SK-MEL-5 (cell line): ENCODE data around the gene ITGA5. TPM values are rescaled to one million over a fixed set of nuclear protein-coding genes. Genes with fewer than 3 reads are reported as not detected.
"Not testable (repeated sequence)": the region's sequence is repeated elsewhere in the genome, so short reads cannot be mapped to it uniquely, and the experiment has no call there.

Source experiments
- DNase-seq: peaks from one replicate; pipeline ENCODE4 v3.0.0-alpha.2; 2016; ENCODE audit warnings: low read depth, low spot score
- in situ Hi-C: cut with HindIII; loops from 2 replicates; pipeline ENCODE4 v1.10.0; 2016; ENCODE audit warnings: low sequenced_read_pairs, high pct_unique_total_duplicates, low pct_unique_long_range_greater_than_20kb
- total RNA-seq: library from RNA; depleted of rRNA; stranded (reverse); fragments of >200 nt; shearing (Covaris generic); gene quantifications from 2 replicates; pipeline ENCODE4 v1.2.3, GENCODE V29; 2014

ITGA5 gene
- total RNA-seq, 1 experiment from 2014 or later = 19.2 TPM

- no peak for DNase-seq
- in situ Hi-C loops = no loop called here
Observed at GRCh38 chr12:54368025-54368708, 50.9 kb downstream of the ITGA5 start.

GRCh38 chr12:54364413-54364812, 54.7 kb downstream of the ITGA5 start, which contains the start of gene GPR84:
GPR84 (minus strand) TSS chr12:54364486; CDS start chr12:54363851, 635 bp downstream.
- in situ Hi-C loops = no loop called here

GRCh38 chr12:54363618-54364017, 55.4 kb downstream of the ITGA5 start:
- in situ Hi-C loops = no loop called here
- no peak for DNase-seq

More at GRCh38 chr12:54364413-54364812, 54.7 kb downstream of the ITGA5 start, which contains the start of gene GPR84:
- DNase-seq = no peak

GRCh38 chr12:54363047-54363446, 56.0 kb downstream of the ITGA5 start:
- no peak for DNase-seq
- in situ Hi-C loops = no loop called here

GRCh38 chr12:54360717-54361456, 58.2 kb downstream of the ITGA5 start:
- peak; percentile 92 for DNase-seq
- in situ Hi-C loops = no loop called here

- in situ Hi-C loops = no loop called here
- no peak for DNase-seq
Observed at GRCh38 chr12:54359762-54360351, 59.2 kb downstream of the ITGA5 start.

- peak; percentile 99 for DNase-seq
- in situ Hi-C loops = no loop called here
Observed at GRCh38 chr12:54358945-54359761, 59.9 kb downstream of the ITGA5 start.

- in situ Hi-C loops = no loop called here
- DNase-seq = peak; percentile 48
Observed at GRCh38 chr12:54358191-54358944, 60.7 kb downstream of the ITGA5 start.

GRCh38 chr12:54357506-54358190, 61.4 kb downstream of the ITGA5 start:
- in situ Hi-C loops = no loop called here
- DNase-seq = no peak

- no peak for DNase-seq
- in situ Hi-C loops = no loop called here
Observed at GRCh38 chr12:54356951-54357356, 62.1 kb downstream of the ITGA5 start.

- in situ Hi-C loops = no loop called here
- DNase-seq = no peak
Observed at GRCh38 chr12:54356228-54356627, 62.8 kb downstream of the ITGA5 start.

- in situ Hi-C loops = no loop called here
- no peak for DNase-seq
Observed at GRCh38 chr12:54355104-54355815, 63.8 kb downstream of the ITGA5 start.

- DNase-seq, in situ Hi-C loops: not testable (repeated sequence)
Observed at GRCh38 chr12:54354271-54354670, 64.8 kb downstream of the ITGA5 start.

- no peak for DNase-seq
Observed at GRCh38 chr12:54352891-54353874, 65.9 kb downstream of the ITGA5 start.

GRCh38 chr12:54352022-54352531, 67.0 kb downstream of the ITGA5 start:
- DNase-seq = no peak
- in situ Hi-C loops = no loop called here

More at GRCh38 chr12:54352891-54353874, 65.9 kb downstream of the ITGA5 start:
- in situ Hi-C loops = no loop called here
